HEK293 (cell line): ENCODE measurements around the gene PKNOX1.

ENCODE experiments used
- CTCF ChIA-PET: fragments of 350-600 bp; formaldehyde crosslinking; extraction: SDS; loops from one replicate; lab custom pipeline; 2021; ENCODE audit warnings: antibody characterized with exemption; lab: Yijun Ruan, JAX
- POLR2A ChIA-PET: fragments of 300-600 bp; formaldehyde crosslinking; extraction: SDS; loops from one replicate; lab custom pipeline; 2020; ENCODE audit warnings: antibody characterized with exemption, inconsistent platforms; lab: Yijun Ruan, JAX
- H3K27ac ChIP-seq: fragments of 200-500 bp; sonication (Bioruptor generic); 2 replicates; pipeline ENCODE4 v1.5.1; 2014; ENCODE audit warnings: low read depth, low read length, control low read depth, inconsistent platforms; ENCODE audit errors: extremely low read depth
- H3K36me3 ChIP-seq, 2 experiments: fragments of 200-500 bp in 1 of 2; sonication (Bioruptor generic) in 1 of 2; 1 replicate in 1 of 2; 2 replicates in 1 of 2; pipeline ENCODE4 v1.5.1; 2014 to 2017; ENCODE audit warnings: inconsistent platforms in 2 of 2, low read length in 2 of 2; ENCODE audit not compliant: control insufficient read depth in 2 of 2, insufficient read depth in 1 of 2
- H3K4me1 ChIP-seq: fragments of 200-500 bp; sonication (Bioruptor generic); 2 replicates; pipeline ENCODE4 v1.5.1; 2014; ENCODE audit warnings: mild to moderate bottlenecking, low read length, inconsistent platforms; ENCODE audit not compliant: control insufficient read depth, insufficient read depth
- H3K4me3 ChIP-seq: 2 replicates; pipeline ENCODE4 v1.5.1; 2011; ENCODE audit warnings: low read depth, mild to moderate bottlenecking, control low read depth, low read length, moderate library complexity
- H3K9me3 ChIP-seq: fragments of 200-500 bp; sonication (Bioruptor generic); 2 replicates; pipeline ENCODE4 v1.5.1; 2014; ENCODE audit warnings: low read depth, low read length, inconsistent platforms; ENCODE audit not compliant: control insufficient read depth, insufficient read depth
- BCL11A ChIP-seq: fragments of 450-650 bp; formaldehyde crosslinking; IDR thresholded peaks from 2 replicates; pipeline ENCODE4 v1.5.1; 2016; ENCODE audit warnings: low read depth, missing biosample characterization, missing genetic modification characterization
- BCL11B ChIP-seq: fragments of 450-650 bp; formaldehyde crosslinking; IDR thresholded peaks from 2 replicates; pipeline ENCODE4 v1.5.1; 2016; ENCODE audit warnings: low read depth, missing biosample characterization, missing genetic modification characterization
- HOXA7 ChIP-seq: sonication (generic); formaldehyde crosslinking; IDR thresholded peaks from 2 replicates; pipeline ENCODE4 v1.8.1; 2022; ENCODE audit warnings: missing genetic modification reagents, borderline replicate concordance
- HOXD13 ChIP-seq: sonication (generic); formaldehyde crosslinking; IDR thresholded peaks from 2 replicates; pipeline ENCODE4 v1.8.0; 2022; ENCODE audit warnings: missing genetic modification reagents, borderline replicate concordance
- PRDM4 ChIP-seq: fragments of 450-650 bp; formaldehyde crosslinking; IDR thresholded peaks from 2 replicates; pipeline ENCODE4 v1.5.1; 2017; ENCODE audit warnings: missing biosample characterization, missing genetic modification characterization
- RBAK ChIP-seq: fragments of 450-650 bp; formaldehyde crosslinking; IDR thresholded peaks from 2 replicates; pipeline ENCODE4 v1.5.1; 2016; ENCODE audit warnings: missing biosample characterization, missing genetic modification characterization
- SETDB1 ChIP-seq: IDR thresholded peaks from one replicate; pipeline ENCODE4 v1.6.1; 2017; ENCODE audit warnings: mild to moderate bottlenecking, low read length, moderate library complexity, mixed read lengths; ENCODE audit not compliant: insufficient read length
- TRIM28 ChIP-seq: IDR thresholded peaks from 2 replicates; pipeline ENCODE4 v1.6.1; 2011; ENCODE audit warnings: low read length, control low read depth, borderline replicate concordance
- ZBTB48 ChIP-seq: fragments of 450-650 bp; formaldehyde crosslinking; IDR thresholded peaks from 2 replicates; pipeline ENCODE4 v1.5.1; 2016; ENCODE audit warnings: missing biosample characterization, missing genetic modification characterization
- ZFP41 ChIP-seq: fragments of 450-650 bp; formaldehyde crosslinking; IDR thresholded peaks from 2 replicates; pipeline ENCODE4 v1.5.1; 2016; ENCODE audit warnings: missing biosample characterization, missing genetic modification characterization, borderline replicate concordance
- ZNF121 ChIP-seq: fragments of 450-650 bp; formaldehyde crosslinking; IDR thresholded peaks from 2 replicates; pipeline ENCODE4 v1.5.1; 2016; ENCODE audit warnings: missing biosample characterization, missing genetic modification characterization
- ZNF174 ChIP-seq: fragments of 450-650 bp; formaldehyde crosslinking; IDR thresholded peaks from 2 replicates; pipeline ENCODE4 v1.5.0; 2017; ENCODE audit warnings: missing biosample characterization, mild to moderate bottlenecking, missing genetic modification characterization
- ZNF184 ChIP-seq: fragments of 450-650 bp; IDR thresholded peaks from 2 replicates; pipeline ENCODE4 v1.5.1; 2018; ENCODE audit warnings: missing biosample characterization, mild to moderate bottlenecking, missing genetic modification characterization
- ZNF24 ChIP-seq: fragments of 450-650 bp; formaldehyde crosslinking; IDR thresholded peaks from 2 replicates; pipeline ENCODE4 v1.5.1; 2016; ENCODE audit warnings: missing biosample characterization, missing genetic modification characterization
- ZNF311 ChIP-seq: fragments of 450-650 bp; formaldehyde crosslinking; IDR thresholded peaks from 2 replicates; pipeline ENCODE4 v1.5.1; 2017; ENCODE audit warnings: missing biosample characterization, missing genetic modification characterization, borderline replicate concordance
- ZNF335 ChIP-seq: fragments of 450-650 bp; formaldehyde crosslinking; conservative IDR thresholded peaks from 2 replicates; pipeline ENCODE4 v1.5.1; 2016; ENCODE audit warnings: missing biosample characterization, missing genetic modification characterization
- ZNF341 ChIP-seq: fragments of 450-650 bp; formaldehyde crosslinking; IDR thresholded peaks from 2 replicates; pipeline ENCODE4; 2016; ENCODE audit warnings: low read depth, missing biosample characterization, missing genetic modification characterization
- ZNF354C ChIP-seq: fragments of 450-650 bp; formaldehyde crosslinking; IDR thresholded peaks from 2 replicates; pipeline ENCODE4 v1.5.1; 2016; ENCODE audit warnings: missing biosample characterization, missing genetic modification characterization, low read depth, borderline replicate concordance
- ZNF529 ChIP-seq: fragments of 450-650 bp; formaldehyde crosslinking; IDR thresholded peaks from 2 replicates; pipeline ENCODE4 v1.5.1; 2017; ENCODE audit warnings: missing genetic modification characterization, missing biosample characterization; ENCODE audit not compliant: insufficient replicate concordance
- ZNF561 ChIP-seq: fragments of 450-650 bp; IDR thresholded peaks from 2 replicates; pipeline ENCODE4 v1.5.1; 2018; ENCODE audit warnings: missing biosample characterization, missing genetic modification characterization, borderline replicate concordance
- ZNF571 ChIP-seq: fragments of 450-650 bp; formaldehyde crosslinking; IDR thresholded peaks from 2 replicates; pipeline ENCODE4 v1.5.0; 2017; ENCODE audit warnings: missing biosample characterization, missing genetic modification characterization
- ZNF610 ChIP-seq: fragments of 450-650 bp; formaldehyde crosslinking; IDR thresholded peaks from 2 replicates; pipeline ENCODE4 v1.5.1; 2016; ENCODE audit warnings: missing biosample characterization, missing genetic modification characterization, borderline replicate concordance
- ZNF623 ChIP-seq: fragments of 450-650 bp; formaldehyde crosslinking; IDR thresholded peaks from 2 replicates; pipeline ENCODE4 v1.5.1; 2016; ENCODE audit warnings: missing biosample characterization, missing genetic modification characterization
- ZNF670 ChIP-seq: fragments of 450-650 bp; formaldehyde crosslinking; IDR thresholded peaks from 2 replicates; pipeline ENCODE4 v1.5.1; 2016; ENCODE audit warnings: missing biosample characterization, missing genetic modification characterization, low read depth
- ZSCAN16 ChIP-seq: fragments of 450-650 bp; formaldehyde crosslinking; IDR thresholded peaks from 2 replicates; pipeline ENCODE4 v1.5.1; 2016; ENCODE audit warnings: missing biosample characterization, missing genetic modification characterization
- ZSCAN18 ChIP-seq: fragments of 450-650 bp; formaldehyde crosslinking; IDR thresholded peaks from 2 replicates; pipeline ENCODE4 v1.5.1; 2016; ENCODE audit warnings: missing biosample characterization, missing genetic modification characterization
- ZSCAN23 ChIP-seq: fragments of 450-650 bp; formaldehyde crosslinking; IDR thresholded peaks from 2 replicates; pipeline ENCODE4 v1.5.1; 2016; ENCODE audit warnings: missing biosample characterization, missing genetic modification characterization
- TF ChIP-seq, protein P1 (sequence below): fragments of 450-650 bp; formaldehyde crosslinking; IDR thresholded peaks from 2 replicates; pipeline ENCODE4 v1.5.1; 2016; ENCODE audit warnings: missing biosample characterization, missing genetic modification characterization
- TF ChIP-seq, protein P2 (sequence below): sonication (generic); formaldehyde crosslinking; IDR thresholded peaks from 2 replicates; pipeline ENCODE4 v1.8.1; 2022; ENCODE audit warnings: mild to moderate bottlenecking, moderate library complexity, missing genetic modification reagents
- TF ChIP-seq, protein P3 (sequence below): fragments of 450-650 bp; IDR thresholded peaks from 2 replicates; pipeline ENCODE4 v1.5.1; 2018; ENCODE audit warnings: missing biosample characterization, mild to moderate bottlenecking, missing genetic modification characterization

Gene PKNOX1

DNA sequence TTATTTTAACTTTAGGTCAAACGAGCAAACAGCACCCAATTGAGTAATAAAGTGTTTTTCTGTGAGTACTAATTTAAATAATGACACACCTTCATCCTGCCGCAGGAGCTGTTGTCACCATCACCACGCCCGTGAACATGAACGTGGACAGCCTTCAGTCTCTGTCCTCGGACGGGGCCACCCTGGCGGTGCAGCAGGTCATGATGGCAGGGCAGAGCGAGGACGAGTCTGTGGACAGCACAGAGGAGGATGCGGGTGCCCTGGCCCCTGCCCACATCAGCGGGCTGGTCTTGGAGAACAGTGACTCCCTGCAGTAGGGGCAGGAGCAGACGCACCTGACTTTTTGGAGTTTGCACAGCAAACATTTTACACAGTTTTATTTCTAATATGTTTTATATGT lies 55.4 kb downstream of the PKNOX1 start:
- H3K4me1 ChIP-seq = no peaks in the 10 kb centered on the region
- H3K36me3 ChIP-seq = peaks cover 3 to 53% of the 10 kb centered on the region in 2 experiments
- no peak for TF ChIP-seq ZNF174 (tag by site-specific recombination)
- no peak for TF ChIP-seq HOXA7 (CRISPR knock-in tag)
- no peak for TF ChIP-seq BCL11B (tag by site-specific recombination)
- TF ChIP-seq ZNF354C (tag by site-specific recombination) = no peak
- TF ChIP-seq ZNF184 = no peak
- TF ChIP-seq TRIM28 = no peak
- no peak for TF ChIP-seq ZSCAN16
- no peak for TF ChIP-seq ZNF571
- no peak for TF ChIP-seq ZNF341 (tag by site-specific recombination)
- no peak for TF ChIP-seq ZNF529 (tag by site-specific recombination)
- no peak for TF ChIP-seq ZBTB48
- TF ChIP-seq, protein P1, sequence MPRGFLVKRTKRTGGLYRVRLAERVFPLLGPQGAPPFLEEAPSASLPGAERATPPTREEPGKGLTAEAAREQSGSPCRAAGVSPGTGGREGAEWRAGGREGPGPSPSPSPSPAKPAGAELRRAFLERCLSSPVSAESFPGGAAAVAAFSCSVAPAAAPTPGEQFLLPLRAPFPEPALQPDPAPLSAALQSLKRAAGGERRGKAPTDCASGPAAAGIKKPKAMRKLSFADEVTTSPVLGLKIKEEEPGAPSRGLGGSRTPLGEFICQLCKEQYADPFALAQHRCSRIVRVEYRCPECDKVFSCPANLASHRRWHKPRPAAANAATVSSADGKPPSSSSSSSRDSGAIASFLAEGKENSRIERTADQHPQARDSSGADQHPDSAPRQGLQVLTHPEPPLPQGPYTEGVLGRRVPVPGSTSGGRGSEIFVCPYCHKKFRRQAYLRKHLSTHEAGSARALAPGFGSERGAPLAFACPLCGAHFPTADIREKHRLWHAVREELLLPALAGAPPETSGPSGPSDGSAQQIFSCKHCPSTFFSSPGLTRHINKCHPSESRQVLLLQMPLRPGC (tag by site-specific recombination) = no peak
- TF ChIP-seq, protein P2, sequence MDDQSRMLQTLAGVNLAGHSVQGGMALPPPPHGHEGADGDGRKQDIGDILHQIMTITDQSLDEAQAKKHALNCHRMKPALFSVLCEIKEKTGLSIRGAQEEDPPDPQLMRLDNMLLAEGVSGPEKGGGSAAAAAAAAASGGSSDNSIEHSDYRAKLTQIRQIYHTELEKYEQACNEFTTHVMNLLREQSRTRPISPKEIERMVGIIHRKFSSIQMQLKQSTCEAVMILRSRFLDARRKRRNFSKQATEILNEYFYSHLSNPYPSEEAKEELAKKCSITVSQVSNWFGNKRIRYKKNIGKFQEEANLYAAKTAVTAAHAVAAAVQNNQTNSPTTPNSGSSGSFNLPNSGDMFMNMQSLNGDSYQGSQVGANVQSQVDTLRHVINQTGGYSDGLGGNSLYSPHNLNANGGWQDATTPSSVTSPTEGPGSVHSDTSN (CRISPR knock-in tag) = no peak
- no peak for TF ChIP-seq SETDB1
- no peak for TF ChIP-seq HOXD13 (CRISPR knock-in tag)
- TF ChIP-seq ZNF121 (tag by site-specific recombination) = no peak
- no peak for TF ChIP-seq ZNF670
- TF ChIP-seq ZNF311 (tag by site-specific recombination) = no peak
- TF ChIP-seq ZNF623 = no peak
- no peak for TF ChIP-seq ZNF561 (tag by site-specific recombination)
- H3K4me3 ChIP-seq = no peak overlapping the region
- no peaks in the 10 kb centered on the region for H3K9me3 ChIP-seq
- H3K27ac ChIP-seq = no peak overlapping the region
- POLR2A ChIA-PET = no interaction called here
- CTCF ChIA-PET = interaction anchor here (0.7 kb wide), 1 partner anchor 115 kb away, joined by 3 read pairs; no protein-coding TSS in a partner anchor

- Histone ChIP-seq H3K9me3 (no peaks in the 10 kb centered on the region), H3K4me3 (no peak overlapping the region), H3K27ac (no peak overlapping the region), H3K36me3 (peaks cover 3 to 51% of the 10 kb centered on the region in 2 experiments), H3K4me1 (no peaks in the 10 kb centered on the region)
- ChIA-PET POLR2A (no interaction called here), CTCF (interaction anchor here (0.7 kb wide), 1 partner anchor 616 kb away, joined by 3 read pairs; no protein-coding TSS in a partner anchor)
- no peak for TF ChIP-seq ZNF24 (tag by site-specific recombination)
- no peak for TF ChIP-seq ZSCAN23 (tag by site-specific recombination)
- TF ChIP-seq BCL11A (tag by site-specific recombination) = no peak
- no peak for TF ChIP-seq ZFP41 (tag by site-specific recombination)
- TF ChIP-seq ZNF335 (tag by site-specific recombination) = no peak
- TF ChIP-seq, protein P3, sequence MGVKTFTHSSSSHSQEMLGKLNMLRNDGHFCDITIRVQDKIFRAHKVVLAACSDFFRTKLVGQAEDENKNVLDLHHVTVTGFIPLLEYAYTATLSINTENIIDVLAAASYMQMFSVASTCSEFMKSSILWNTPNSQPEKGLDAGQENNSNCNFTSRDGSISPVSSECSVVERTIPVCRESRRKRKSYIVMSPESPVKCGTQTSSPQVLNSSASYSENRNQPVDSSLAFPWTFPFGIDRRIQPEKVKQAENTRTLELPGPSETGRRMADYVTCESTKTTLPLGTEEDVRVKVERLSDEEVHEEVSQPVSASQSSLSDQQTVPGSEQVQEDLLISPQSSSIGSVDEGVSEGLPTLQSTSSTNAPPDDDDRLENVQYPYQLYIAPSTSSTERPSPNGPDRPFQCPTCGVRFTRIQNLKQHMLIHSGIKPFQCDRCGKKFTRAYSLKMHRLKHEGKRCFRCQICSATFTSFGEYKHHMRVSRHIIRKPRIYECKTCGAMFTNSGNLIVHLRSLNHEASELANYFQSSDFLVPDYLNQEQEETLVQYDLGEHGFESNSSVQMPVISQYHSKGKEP = no peak
- TF ChIP-seq RBAK (tag by site-specific recombination) = no peak
- TF ChIP-seq ZSCAN18 (tag by site-specific recombination) = no peak
- TF ChIP-seq HOXD13 (CRISPR knock-in tag) = no peak
- TF ChIP-seq ZSCAN16 = no peak
- TF ChIP-seq ZNF610 (tag by site-specific recombination) = no peak
- no peak for TF ChIP-seq PRDM4 (tag by site-specific recombination)
Measured at GRCh38 chr21:43031121-43031619, 56.8 kb downstream of the PKNOX1 start.
